ENCODE measurements around the gene HBEGF.

Gene HBEGF

DNA sequence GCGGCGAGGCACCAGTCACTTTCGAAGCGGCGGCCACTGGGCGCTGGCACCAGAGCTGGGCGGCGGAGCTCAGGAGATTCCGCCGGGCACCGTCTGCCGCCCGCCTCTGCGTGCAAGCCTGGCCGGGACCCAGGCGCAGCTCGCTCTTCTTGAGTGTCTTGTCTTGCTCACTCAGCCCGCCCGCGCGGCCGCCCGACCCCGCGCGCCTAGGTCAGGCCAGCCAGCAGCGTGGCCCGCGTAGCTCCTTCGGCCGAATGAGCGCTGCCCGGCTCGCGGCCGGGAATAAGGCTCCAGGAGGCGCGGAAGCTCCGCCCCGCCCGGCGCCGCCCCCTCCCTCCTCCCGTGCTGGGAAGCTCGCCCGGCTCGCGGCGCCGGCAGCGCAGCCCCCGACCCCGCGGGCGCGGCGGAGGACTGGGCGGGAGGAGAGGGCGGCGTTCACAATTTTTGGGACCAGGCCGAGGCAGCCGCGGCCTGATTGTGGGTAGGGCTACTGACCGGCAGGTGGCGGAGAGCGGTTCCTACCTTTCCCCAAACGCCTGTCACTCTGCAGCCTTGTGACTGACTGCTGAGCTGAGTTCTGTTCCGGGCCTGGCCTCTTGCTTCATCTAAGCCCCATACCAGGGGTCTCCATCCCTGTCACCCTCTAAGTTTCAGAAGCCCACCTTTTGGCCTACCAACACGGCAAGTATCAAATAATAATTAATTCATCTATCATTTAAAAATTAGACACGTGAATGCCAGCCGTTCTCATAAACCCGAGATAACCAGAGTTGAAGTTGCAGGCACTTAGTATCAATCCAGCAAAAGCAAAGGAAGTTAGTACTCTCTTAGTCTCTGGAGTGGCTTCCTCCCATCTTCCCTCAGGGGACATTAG lies at the start of gene HBEGF:
Gene HBEGF (minus strand): TSS at position 256 of the 874 bp plus-strand sequence. CDS start 275 bp downstream, outside the sequence.
- peaks cover 2% of the 10 kb centered on the region for H3K36me3 Mint-ChIP-seq
- H3K27ac Mint-ChIP-seq: peak within 1 kb of the TSS; percentile 52

DNA sequence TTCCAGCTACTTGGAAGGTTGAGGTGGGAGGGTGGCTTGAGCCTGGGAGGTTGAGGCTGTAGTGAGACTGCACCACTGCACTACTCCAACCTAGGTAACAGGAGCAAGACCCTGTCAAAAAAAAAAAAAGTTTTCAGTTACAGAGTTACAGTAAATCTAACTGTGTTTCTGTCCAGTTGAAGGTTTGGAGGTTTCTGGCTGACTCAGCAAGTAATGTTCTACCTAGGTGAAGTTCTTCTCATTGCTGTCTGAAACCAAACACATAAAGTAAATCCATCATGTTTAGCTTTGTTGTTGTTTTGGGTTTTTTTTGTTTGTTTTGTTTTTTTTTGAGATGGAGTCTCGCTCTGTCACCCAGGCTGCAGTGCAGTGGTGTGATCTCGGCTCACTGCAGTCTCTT lies 47.3 kb upstream of the HBEGF start:
- H3K36me3 Mint-ChIP-seq: peaks cover 2% of the 10 kb centered on the region
- no peaks in the 10 kb centered on the region for H3K4me1 Mint-ChIP-seq
- no peak overlapping the region for H3K4me3 Mint-ChIP-seq
- no peaks in the 10 kb centered on the region for H3K9me3 Mint-ChIP-seq
- no peaks in the 10 kb centered on the region for H3K27me3 Mint-ChIP-seq
- H3K27ac Mint-ChIP-seq: no peak overlapping the region

More for the DNA sequence above, at the start of gene HBEGF:
- Mint-ChIP-seq H3K27me3 (no peaks in the 10 kb centered on the region), H3K4me1 (peaks cover 50% of the 10 kb centered on the region), H3K4me3 (peak within 1 kb of the TSS; percentile 82), H3K9me3 (no peaks in the 10 kb centered on the region)

GRCh38 chr5:140391732-140392131 lies 45.3 kb upstream of the HBEGF start:
- H3K4me1 Mint-ChIP-seq: no peaks in the 10 kb centered on the region
- no peaks in the 10 kb centered on the region for H3K27me3 Mint-ChIP-seq
- no peaks in the 10 kb centered on the region for H3K9me3 Mint-ChIP-seq
- no peak overlapping the region for H3K27ac Mint-ChIP-seq
- no peak overlapping the region for H3K4me3 Mint-ChIP-seq
- peaks cover 2% of the 10 kb centered on the region for H3K36me3 Mint-ChIP-seq

DNA sequence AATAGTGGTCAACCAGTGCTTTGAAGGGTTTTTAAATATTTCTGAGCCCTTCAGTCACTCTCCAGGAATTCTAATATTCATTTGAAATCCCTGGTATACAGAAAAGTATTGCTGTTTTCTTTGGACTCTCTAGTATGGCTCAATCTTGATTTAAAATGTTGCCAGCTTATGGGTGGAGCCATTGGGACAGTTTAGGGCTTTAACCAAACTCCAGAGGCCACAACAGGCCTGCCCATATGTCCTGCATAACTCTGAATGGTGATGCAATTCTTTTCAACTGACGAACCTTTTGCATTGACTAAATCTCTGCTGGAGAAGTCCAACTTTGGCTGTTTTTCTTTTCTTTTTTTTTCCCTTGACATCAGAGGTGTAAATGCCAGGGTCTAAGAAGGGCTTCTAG lies 44.9 kb upstream of the HBEGF start:
- Mint-ChIP-seq H3K27me3 (no peaks in the 10 kb centered on the region), H3K4me3 (no peak overlapping the region), H3K4me1 (no peaks in the 10 kb centered on the region), H3K36me3 (peaks cover 2% of the 10 kb centered on the region), H3K9me3 (no peaks in the 10 kb centered on the region), H3K27ac (no peak overlapping the region)

DNA sequence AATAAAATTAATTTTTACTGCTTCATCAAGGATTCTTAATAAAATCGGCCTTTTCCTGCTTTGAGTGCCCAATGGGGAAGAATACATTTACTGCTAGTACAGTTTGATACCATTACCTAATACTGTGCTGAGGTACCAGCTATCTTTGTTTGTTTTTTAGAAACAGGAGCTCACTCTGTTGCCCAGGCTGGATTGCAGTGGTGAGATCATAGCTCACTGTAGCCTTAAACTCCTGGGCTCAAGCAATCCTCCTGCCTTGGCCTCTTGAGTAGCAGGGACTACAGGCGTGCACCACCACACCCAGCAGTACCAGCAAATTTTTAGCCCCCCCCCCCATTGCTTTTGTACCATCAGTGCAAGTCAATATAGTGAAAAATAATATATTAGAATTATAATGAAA lies 41.6 kb upstream of the HBEGF start:
- Mint-ChIP-seq H3K36me3 (no peaks in the 10 kb centered on the region), H3K27me3 (no peaks in the 10 kb centered on the region), H3K4me1 (peaks cover 5% of the 10 kb centered on the region), H3K27ac (no peak overlapping the region), H3K4me3 (no peak overlapping the region), H3K9me3 (no peaks in the 10 kb centered on the region)

- Mint-ChIP-seq H3K4me1 (peaks cover 17% of the 10 kb centered on the region), H3K27ac (no peak overlapping the region), H3K4me3 (no peak overlapping the region), H3K36me3 (peaks cover 2% of the 10 kb centered on the region), H3K9me3 (no peaks in the 10 kb centered on the region), H3K27me3 (no peaks in the 10 kb centered on the region)
These were observed 36.9 kb upstream of the HBEGF start for GRCh38 chr5:140383300-140383699.

- H3K9me3 Mint-ChIP-seq: no peaks in the 10 kb centered on the region
- H3K4me3 Mint-ChIP-seq: no peak overlapping the region
- H3K36me3 Mint-ChIP-seq: peaks cover 2% of the 10 kb centered on the region
These were observed 36.5 kb upstream of the HBEGF start for GRCh38 chr5:140382866-140383265.

GRCh38 chr5:140381972-140382371 lies 35.6 kb upstream of the HBEGF start:
- Mint-ChIP-seq H3K27ac (no peak overlapping the region), H3K4me3 (no peak overlapping the region), H3K4me1 (peaks cover 17% of the 10 kb centered on the region), H3K27me3 (no peaks in the 10 kb centered on the region), H3K9me3 (no peaks in the 10 kb centered on the region), H3K36me3 (peaks cover 2% of the 10 kb centered on the region)

More at GRCh38 chr5:140382866-140383265, 36.5 kb upstream of the HBEGF start:
- no peak overlapping the region for H3K27ac Mint-ChIP-seq
- H3K27me3 Mint-ChIP-seq: no peaks in the 10 kb centered on the region
- H3K4me1 Mint-ChIP-seq: peaks cover 17% of the 10 kb centered on the region

- H3K27ac Mint-ChIP-seq: no peak overlapping the region
- no peaks in the 10 kb centered on the region for H3K9me3 Mint-ChIP-seq
- H3K27me3 Mint-ChIP-seq: no peaks in the 10 kb centered on the region
- no peak overlapping the region for H3K4me3 Mint-ChIP-seq
- H3K36me3 Mint-ChIP-seq: peaks cover 2% of the 10 kb centered on the region
- H3K4me1 Mint-ChIP-seq: peaks cover 17% of the 10 kb centered on the region
These were observed 34.9 kb upstream of the HBEGF start for GRCh38 chr5:140381351-140381750.

- H3K27me3 Mint-ChIP-seq: no peaks in the 10 kb centered on the region
- H3K27ac Mint-ChIP-seq: no peak overlapping the region
- no peak overlapping the region for H3K4me3 Mint-ChIP-seq
- no peaks in the 10 kb centered on the region for H3K36me3 Mint-ChIP-seq
- peaks cover 6% of the 10 kb centered on the region for H3K4me1 Mint-ChIP-seq
- H3K9me3 Mint-ChIP-seq: no peaks in the 10 kb centered on the region
These were observed 26.6 kb upstream of the HBEGF start for GRCh38 chr5:140372971-140373487.

- Mint-ChIP-seq H3K4me3 (no peak overlapping the region), H3K27me3 (no peaks in the 10 kb centered on the region), H3K4me1 (peaks cover 6% of the 10 kb centered on the region), H3K9me3 (no peaks in the 10 kb centered on the region), H3K36me3 (no peaks in the 10 kb centered on the region), H3K27ac (no peak overlapping the region)
These were observed 25.2 kb upstream of the HBEGF start for GRCh38 chr5:140371356-140372151.

GRCh38 chr5:140367256-140368013 lies 21.0 kb upstream of the HBEGF start:
- Mint-ChIP-seq H3K4me1 (peaks cover 4% of the 10 kb centered on the region), H3K27me3 (no peaks in the 10 kb centered on the region), H3K36me3 (no peaks in the 10 kb centered on the region), H3K4me3 (no peak overlapping the region), H3K27ac (no peak overlapping the region), H3K9me3 (no peaks in the 10 kb centered on the region)

DNA sequence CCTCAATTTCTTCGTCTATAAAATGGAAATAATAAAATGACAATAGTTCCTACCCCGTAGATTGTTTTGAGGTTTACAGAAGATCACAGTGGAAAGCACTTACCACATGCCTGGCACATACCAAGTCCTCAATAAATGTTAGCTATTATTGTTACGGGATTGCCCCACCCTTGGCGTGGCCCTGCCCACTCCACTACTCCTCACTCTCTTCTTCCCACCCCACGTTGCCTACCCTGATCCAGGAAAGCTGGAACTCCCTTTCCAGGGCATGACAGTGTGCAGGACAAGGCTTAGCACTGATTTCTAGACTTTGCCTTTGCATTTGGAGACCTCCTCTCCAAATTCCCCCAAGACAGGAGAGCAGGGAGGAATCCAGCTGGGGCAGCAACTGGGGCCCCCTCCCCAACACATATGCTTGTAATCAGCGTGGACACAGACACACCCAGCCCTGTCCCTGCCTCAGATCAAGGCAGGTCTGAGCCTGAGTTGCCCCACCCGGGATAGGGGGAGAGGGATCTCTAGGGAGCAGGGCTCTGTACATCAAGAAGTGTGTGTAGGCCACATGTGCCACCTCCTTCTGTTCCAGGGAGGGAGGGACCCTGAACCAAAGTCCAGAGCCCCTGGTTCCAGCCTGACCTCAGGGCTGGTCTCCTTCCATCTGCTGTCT lies 20.3 kb upstream of the HBEGF start:
- H3K27ac Mint-ChIP-seq: no peak overlapping the region
- H3K4me3 Mint-ChIP-seq: no peak overlapping the region

GRCh38 chr5:140365941-140366340 lies 19.5 kb upstream of the HBEGF start:
- peaks cover 4% of the 10 kb centered on the region for H3K4me1 Mint-ChIP-seq
- H3K27ac Mint-ChIP-seq: no peak overlapping the region
- no peaks in the 10 kb centered on the region for H3K36me3 Mint-ChIP-seq
- H3K27me3 Mint-ChIP-seq: no peaks in the 10 kb centered on the region
- H3K4me3 Mint-ChIP-seq: no peak overlapping the region
- no peaks in the 10 kb centered on the region for H3K9me3 Mint-ChIP-seq

More for the DNA sequence above, 20.3 kb upstream of the HBEGF start:
- Mint-ChIP-seq H3K9me3 (no peaks in the 10 kb centered on the region), H3K27me3 (no peaks in the 10 kb centered on the region), H3K36me3 (no peaks in the 10 kb centered on the region), H3K4me1 (peaks cover 4% of the 10 kb centered on the region)

GRCh38 chr5:140365282-140365681 lies 18.9 kb upstream of the HBEGF start:
- no peaks in the 10 kb centered on the region for H3K36me3 Mint-ChIP-seq

More at GRCh38 chr5:140365282-140365681, 18.9 kb upstream of the HBEGF start:
- Mint-ChIP-seq H3K4me1 (peaks cover 4% of the 10 kb centered on the region), H3K4me3 (no peak overlapping the region), H3K27ac (no peak overlapping the region), H3K9me3 (no peaks in the 10 kb centered on the region), H3K27me3 (no peaks in the 10 kb centered on the region)
